Bronchial smooth muscle cell (primary cell): ENCODE measurements around the gene KLF4. TPM values are rescaled to one million over a fixed set of nuclear protein-coding genes. Genes with fewer than 3 reads are reported as not detected.

Source experiments
- total RNA-seq: library from RNA; depleted of rRNA; stranded (reverse); fragments of >200 nt; gene quantifications from 2 replicates; pipeline ENCODE4 v1.2.1, GENCODE V29; 2014

The KLF4 gene
- total RNA-seq, result 24.2 and 24.7 TPM in 2 replicates

DNA sequence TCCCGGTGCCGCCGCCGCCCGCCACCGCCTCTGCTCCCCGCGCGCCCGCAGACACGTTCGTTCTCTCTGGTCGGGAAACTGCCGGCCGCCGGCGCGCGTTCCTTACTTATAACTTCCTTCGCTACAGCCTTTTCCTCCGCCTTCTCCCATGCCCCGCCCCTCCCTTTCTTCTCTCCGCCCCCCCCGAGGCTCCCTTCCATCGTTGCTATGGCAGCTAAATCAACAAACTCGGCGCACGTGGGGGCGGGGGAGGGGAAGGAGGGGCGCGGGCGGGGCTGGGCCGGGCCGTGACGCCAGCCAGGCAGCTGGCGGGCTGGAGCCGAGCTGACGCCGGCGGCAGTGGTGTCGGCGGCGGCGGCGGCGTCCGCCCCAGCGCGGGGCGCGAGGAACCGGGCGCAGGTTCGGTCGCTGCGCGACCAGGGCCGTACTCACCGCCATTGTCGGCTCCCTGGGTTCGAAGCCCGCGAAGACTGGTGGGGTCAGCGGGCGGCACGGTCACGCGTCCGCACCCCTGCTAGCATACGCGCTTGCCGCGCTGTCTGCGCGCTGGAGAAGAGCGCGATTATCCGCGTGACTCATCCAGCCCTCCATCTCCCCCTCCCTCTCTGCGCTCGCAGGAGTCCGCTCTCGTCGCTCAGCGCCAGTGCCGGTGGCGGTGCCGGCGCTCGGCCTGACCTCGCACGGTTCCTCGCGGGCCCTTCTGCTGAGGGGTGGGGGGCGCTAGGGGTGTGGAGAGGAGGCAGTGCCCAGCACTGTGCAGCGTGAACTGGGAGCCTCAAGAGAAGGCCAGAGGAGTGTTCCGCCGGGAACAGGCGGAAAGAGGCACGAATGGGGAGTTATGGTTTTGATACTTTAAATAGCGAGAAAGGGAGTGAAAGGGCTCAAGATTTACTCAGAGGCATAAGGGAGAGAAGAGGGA, at the start of gene KLF4:
Gene KLF4 (minus strand): TSS at position 83 of the 919 bp plus-strand sequence. CDS start 597 bp downstream, outside the sequence.

Other genes with a start within 250 kb of the KLF4 start
- gene RAD23B, start 206.5 kb downstream of the KLF4 start, total RNA-seq, result 59.5 and 88.9 TPM in 2 replicates